AG09309 (cell line): ENCODE measurements around the gene ZFY.

Experiments
- DNase-seq: peaks from one replicate; pipeline ENCODE4 v3.0.0-alpha.2; 2010; ENCODE audit warnings: low read depth
- H3K4me3 ChIP-seq: 2 replicates; pipeline ENCODE4 v1.5.1; 2011; ENCODE audit warnings: mild to moderate bottlenecking, low read depth, low read length, moderate library complexity; ENCODE audit not compliant: control insufficient read depth
- TF ChIP-seq, protein P1 (sequence below): IDR thresholded peaks from 2 replicates; pipeline ENCODE4 v1.5.1; 2011; ENCODE audit warnings: mild to moderate bottlenecking, low read depth, low read length, inconsistent platforms; ENCODE audit not compliant: insufficient read depth, control insufficient read depth; ENCODE audit errors: missing control alignments

ZFY gene

DNA sequence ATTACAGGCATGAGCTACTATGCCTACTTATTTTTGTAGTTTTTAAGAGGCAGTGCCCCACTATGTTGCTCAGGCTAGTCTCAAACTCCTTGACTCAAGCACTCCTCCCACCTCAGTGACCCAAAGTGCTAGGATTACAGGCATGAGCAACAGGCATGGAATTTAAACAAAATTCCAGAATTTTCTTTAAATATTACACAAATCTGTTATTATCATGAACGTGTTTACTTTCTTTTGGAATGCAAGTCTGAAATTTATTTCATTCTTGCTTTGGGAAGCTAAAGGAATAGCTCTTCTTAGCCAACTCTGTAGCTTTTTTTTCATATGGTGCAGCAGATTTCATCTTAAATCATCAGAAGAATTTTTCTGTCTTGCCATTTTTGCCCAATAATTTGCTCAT lies 27.8 kb upstream of the ZFY start:
- TF ChIP-seq, protein P1, sequence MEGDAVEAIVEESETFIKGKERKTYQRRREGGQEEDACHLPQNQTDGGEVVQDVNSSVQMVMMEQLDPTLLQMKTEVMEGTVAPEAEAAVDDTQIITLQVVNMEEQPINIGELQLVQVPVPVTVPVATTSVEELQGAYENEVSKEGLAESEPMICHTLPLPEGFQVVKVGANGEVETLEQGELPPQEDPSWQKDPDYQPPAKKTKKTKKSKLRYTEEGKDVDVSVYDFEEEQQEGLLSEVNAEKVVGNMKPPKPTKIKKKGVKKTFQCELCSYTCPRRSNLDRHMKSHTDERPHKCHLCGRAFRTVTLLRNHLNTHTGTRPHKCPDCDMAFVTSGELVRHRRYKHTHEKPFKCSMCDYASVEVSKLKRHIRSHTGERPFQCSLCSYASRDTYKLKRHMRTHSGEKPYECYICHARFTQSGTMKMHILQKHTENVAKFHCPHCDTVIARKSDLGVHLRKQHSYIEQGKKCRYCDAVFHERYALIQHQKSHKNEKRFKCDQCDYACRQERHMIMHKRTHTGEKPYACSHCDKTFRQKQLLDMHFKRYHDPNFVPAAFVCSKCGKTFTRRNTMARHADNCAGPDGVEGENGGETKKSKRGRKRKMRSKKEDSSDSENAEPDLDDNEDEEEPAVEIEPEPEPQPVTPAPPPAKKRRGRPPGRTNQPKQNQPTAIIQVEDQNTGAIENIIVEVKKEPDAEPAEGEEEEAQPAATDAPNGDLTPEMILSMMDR, result no peak
- H3K4me3 ChIP-seq, result no peak overlapping the region
- DNase-seq, result no peak

DNA sequence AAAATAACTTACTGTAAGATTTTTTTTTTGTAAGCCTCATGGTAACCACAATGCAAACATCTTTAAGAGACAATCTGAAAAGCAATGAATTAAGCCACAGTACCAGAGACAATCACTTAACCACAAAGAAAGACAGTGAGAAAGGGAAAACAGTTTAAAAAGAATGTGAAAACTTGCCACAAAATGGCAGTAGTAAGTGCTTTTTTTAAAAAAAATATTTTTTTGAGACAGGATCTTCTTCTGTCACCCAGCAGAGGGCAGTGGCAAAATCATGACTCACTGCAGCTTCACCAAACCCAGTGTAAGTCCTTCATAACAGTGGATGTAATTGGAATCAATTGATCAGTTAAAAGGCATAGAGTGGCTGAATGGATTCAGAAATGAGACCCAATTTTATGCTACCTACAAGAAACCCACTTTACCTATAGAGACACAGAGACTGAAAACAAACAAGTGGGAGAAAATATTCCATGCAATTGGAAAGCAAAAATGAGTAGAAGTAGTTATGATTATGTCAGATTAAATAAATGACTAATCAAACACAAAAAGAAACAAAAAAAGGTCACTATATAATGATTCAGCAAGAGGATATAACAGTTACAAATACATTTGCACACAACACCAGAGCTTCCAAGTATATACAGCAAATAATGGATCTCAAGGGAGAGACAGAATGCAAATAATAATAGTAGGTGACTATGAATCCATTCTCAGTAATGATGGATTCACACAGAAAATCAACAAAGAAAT lies 21.9 kb upstream of the ZFY start:
- no peak overlapping the region for H3K4me3 ChIP-seq
- TF ChIP-seq, protein P1, result no peak
- DNase-seq, result no peak

DNA sequence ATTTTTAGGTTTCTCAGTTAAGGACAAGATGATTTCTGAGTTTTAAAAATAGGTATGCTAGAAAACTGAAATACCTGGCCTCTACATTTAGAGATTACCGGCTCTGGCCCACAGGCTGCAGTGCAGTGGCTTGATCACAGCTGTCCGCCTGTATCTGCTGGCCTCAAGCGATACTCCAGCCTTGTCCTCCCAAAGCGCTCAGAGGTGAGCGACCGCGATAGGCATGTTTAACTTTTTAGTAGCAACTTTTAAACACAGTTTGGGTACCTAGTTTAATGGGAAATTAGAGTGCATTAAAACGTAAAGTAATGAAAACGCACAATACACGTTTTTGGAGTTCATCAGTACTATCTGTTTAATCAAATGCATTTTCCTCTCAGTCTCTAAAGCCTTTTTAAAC lies 1.1 kb upstream of the ZFY start:
- no peak for DNase-seq
- H3K4me3 ChIP-seq, result no peak overlapping the region
- TF ChIP-seq, protein P1, result no peak

DNA sequence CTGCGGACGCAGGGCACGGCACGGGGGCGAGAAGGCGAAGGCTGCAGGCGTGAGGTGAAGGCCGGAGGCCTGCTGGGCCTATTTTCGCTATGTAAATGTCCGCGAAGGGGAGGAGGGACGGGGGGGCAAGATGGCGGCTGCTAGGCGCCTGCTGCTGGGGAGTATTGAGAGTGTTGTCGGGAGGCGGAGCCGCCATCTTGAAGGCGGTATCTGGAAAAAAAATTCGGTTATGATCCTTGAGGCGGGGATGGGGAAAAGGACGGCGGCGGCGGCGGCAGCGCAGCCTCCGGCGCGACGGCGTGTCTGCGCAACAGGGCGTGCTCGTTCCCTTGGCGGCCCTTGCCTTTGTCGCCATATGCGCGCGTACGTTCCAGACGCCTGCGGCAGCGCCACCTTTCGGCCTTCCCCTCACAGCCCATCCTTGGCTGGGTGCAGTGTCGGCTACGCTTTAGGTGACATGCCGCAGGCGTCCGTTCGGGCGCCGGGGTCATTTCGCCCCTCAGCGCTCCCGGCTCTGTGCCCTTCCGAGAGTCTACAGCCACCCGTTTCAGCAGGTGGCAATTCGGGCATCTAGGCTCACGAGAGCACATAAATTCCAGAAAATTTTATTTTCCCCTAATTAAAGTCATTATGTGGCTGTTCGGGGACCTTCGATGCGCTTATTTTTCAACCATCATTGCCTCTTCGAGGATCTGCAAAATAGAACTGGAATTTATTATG lies 695 bp downstream of the ZFY start:
- DNase-seq, result no peak
- H3K4me3 ChIP-seq, result no peak overlapping the region
- TF ChIP-seq, protein P1, result no peak

DNA sequence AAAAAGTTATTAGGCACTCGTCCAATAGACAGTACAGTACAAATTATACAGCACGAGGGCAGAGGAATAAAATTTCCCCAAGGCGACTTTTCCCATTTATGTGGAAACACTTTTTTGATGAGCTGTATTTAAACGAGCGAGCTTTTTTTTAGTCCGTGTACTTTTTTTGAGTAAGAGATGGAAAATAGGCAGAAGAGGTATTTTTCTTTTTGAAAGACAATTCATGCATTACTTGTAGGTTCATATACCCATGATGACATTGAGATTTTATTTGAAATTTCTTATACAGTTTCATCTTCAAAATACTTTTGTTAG lies 1.2 kb downstream of the ZFY start:
- no peak overlapping the region for H3K4me3 ChIP-seq
- no peak for DNase-seq
- TF ChIP-seq, protein P1, result no peak

DNA sequence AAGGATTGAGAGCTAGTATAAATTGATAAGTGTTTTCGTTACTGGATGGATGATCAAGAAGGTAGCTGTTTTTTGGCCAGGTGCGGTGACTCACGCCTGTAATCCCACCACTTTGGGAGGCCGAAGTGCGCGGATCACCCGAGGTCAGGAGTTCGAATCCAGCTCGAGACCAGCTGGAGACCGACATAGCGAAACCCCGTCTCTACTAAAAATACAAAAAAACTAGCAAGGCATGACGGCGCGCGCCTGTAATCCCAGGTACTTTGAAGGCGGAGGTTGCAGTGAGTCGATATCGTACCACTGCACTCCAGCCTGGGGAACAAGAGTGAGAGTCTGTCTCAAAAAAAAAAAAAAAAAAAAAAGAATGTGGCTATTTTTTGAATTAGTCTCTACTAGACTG lies 2.0 kb downstream of the ZFY start:
- no peak for DNase-seq
- no peak overlapping the region for H3K4me3 ChIP-seq
- TF ChIP-seq, protein P1, result no peak
